HG02642 (cell line): ENCODE measurements around the gene B4GALNT4.
"Not testable (repeated sequence)": the region's sequence is repeated elsewhere in the genome, so short reads cannot be mapped to it uniquely, and the experiment has no call there.

Experiments
- ATAC-seq: cut with Tn5 transposase; IDR thresholded peaks from one replicate; pipeline ENCODE4 v1.9.1; 2021; ENCODE audit warnings: mild to moderate bottlenecking; ENCODE audit not compliant: unreplicated experiment, poor library complexity

The B4GALNT4 gene

DNA sequence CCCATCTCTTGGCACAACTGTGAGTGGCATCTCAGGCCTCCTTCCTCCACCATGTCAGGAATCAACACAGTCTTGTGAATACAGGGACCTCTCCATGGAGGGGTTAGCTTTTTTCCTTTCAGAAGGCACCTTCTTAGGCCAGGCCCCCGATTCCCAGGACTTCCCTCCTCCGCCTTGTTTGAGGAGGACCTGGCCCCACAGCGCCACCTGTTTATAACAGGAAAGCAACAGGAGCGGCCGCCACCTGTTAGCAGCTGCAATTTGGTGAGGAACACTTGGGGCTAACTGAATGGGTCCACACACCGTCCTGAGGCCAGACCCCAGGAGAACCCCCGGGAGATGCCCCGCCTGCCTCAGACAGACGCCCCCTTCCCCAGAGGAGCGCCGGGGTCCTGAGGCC lies 20.9 kb downstream of the B4GALNT4 start:
- ATAC-seq: no peak

DNA sequence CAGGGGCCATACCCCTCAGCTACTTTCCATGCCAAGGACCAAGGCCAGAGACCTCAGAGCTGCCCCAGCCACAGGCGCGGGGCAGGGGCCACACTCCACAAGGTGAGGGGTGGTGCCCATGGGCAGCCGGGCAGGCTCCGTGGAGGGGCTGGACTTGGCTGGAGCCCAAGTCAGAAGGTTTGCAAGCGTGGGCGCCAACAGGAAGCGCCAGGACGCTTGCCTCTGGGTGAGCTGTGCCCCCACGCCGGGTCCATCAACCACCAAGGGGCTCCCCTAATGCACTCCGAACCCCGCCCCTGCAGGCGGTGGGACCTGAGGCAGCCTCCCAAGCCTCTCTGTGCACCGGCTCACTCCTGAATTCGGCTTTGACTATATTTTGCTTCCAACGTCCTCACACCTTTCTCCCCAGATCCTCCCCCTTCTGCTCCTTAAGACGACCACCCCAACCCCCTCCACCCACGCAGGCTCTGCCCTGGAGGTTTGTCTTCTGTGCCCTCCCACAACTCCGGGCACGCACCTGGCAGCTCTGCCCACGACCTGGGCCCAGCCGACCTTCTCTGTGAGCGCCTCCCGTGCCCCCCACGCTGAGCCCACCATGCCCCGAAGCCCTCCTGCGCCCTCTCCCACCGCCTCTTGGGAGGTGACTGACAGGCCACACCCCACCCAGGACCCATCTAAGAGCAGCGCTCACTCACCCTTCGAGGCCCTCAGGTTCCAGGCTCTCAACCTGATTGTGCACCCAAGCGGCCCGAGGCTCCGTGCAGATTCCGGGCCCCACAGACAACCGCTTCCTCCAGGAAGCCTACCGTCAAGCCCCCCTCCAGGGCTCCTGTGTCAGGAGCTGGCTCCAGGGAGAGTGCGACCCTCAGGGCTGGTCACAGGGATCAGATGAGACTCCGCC lies 22.1 kb downstream of the B4GALNT4 start:
- ATAC-seq: no peak

DNA sequence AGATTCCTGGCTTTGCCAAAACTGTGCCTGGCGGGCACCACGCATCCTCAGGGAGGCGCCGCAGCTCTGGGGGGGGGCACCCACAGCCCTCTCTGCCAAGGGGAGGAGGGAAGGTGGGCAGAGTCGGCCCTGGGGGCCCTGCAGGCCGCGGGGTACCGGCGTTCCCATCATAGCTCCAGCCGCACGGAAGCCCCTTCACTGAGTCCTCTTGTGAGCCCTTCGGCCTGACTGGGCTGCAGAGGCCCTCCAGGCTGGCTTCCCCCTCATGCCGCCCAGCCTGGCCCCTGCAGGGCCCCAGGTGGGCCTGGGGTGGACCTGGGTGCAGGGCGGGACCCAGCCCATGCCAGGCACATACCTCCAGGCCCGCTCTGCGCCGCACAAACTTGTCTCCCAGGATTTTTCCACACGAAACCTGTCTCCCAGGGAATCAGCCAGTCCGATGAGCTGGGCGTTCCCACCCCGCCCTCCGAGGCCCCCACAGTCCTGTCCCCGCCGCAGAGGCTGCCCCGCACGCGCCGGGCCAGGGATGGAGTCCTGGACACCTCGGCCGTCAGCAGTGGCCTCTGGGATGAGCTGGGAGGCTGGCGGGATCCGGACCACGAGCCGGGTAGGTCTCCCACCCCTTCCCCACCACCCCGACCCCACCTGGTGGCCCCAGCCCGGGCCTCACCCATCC lies 22.9 kb downstream of the B4GALNT4 start:
- ATAC-seq: no peak

DNA sequence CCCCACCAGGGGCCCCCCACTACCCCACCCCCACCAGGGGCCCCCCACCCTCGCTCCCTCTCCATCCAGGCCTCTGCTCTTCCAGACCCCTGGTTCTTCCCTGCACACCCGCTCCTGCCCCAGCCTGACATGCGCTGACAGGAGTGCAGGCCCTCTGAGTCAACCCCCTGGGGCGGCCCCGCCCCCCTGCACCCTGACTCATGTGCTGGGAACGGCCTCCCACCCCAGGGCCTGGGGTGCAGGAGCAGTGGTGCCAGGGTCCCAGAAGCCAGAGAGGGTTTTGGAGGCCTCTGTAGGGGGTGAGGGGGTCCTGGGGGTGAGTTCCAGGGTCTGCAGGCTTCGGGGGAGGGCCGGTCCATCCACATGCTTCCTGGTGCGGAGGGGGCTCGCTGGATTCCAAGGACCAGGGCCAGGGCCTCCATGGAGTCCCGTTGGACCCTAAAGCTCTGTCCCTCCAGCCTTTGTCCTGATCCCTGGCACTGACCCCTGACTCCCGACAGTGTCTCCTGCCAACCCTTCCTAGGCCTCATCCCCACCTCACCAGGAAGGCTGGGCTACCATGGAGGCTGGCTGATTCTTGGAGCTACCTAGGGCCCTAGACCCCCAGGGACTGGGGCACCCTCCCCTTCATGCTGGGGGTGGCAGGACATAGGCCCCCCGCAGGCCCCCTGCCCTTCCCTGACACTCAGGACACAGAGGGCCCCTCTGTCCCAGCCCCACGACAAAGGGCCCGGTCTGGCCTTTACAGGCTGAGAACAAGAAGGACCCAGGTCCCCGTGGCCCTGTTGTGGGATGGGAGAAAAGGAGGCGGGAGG lies 24.1 kb downstream of the B4GALNT4 start:
- no peak for ATAC-seq

DNA sequence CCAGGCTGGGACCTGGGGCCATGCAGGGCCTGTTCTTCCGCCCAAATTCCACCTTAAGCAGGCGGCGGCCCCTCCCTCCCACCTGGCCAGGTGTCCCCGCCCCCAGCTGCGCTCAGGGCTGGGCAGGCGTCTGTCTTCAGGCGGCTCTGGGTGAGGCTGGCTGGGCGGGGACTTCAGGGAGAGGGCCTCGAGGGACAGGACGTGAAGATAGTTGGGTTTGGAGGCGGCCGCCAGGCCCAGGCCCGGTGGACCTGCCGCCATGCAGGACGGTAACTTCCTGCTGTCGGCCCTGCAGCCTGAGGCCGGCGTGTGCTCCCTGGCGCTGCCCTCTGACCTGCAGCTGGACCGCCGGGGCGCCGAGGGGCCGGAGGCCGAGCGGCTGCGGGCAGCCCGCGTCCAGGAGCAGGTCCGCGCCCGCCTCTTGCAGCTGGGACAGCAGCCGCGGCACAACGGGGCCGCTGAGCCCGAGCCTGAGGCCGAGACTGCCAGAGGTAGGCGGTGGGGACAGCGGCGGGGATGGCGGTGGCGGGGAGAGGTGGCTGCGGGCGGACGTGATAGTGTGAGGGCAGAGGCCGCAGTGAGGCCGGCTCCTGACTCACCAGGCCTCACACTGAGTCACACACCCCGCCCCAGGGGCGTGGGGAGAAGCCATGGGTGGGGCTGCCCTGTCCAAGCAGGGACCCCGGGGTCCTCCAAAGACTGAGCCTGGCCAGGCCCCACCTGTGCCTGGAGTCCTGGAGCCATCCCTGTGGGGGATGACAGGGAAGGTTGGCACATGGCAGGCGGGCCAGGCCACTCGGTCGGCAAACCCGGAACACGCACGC lies 24.9 kb downstream of the B4GALNT4 start, which contains the start of gene PKP3:
PKP3 (plus strand) TSS at position 176 of the 824 bp plus-strand sequence; CDS start at position 260, 84 bp downstream.
- ATAC-seq: no peak

DNA sequence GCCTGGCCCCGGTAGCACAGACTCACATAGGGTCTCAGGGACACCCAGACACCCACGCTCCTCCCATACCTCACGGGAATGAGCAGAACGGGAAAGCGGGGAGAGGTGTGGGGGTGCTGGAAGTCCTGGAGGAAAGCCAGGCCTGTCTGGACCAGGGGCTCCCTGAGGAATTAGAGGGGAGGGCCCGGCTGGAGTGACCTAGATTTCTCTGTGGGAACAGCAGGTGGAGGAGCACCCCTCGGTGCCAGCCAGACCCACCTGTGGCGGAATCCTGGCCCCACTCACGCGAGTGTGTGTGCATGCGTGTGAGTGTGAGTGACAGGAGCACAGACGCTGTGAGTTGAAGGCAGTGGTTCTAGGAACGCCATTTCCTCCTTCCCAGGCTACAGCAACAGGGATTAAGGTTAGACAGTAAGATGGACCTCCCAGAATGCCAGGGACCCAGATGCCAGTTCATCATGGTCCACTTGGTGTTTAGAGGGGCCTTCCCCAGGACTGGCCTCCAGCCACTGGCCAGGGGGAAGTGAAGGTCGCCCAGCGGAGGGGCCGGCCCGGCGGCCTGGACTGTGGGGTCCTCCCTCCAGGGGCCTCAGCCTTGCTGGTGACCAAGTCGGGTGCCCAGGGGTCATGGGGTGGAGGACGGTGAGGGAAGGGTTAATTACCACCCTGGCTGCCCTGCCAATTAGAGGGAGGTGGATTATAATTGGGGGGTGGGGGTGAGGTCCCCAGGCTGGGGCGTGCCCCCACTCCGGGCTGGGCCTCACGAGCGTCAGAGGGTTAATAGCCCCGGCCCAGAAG lies 25.8 kb downstream of the B4GALNT4 start:
- no peak for ATAC-seq

DNA sequence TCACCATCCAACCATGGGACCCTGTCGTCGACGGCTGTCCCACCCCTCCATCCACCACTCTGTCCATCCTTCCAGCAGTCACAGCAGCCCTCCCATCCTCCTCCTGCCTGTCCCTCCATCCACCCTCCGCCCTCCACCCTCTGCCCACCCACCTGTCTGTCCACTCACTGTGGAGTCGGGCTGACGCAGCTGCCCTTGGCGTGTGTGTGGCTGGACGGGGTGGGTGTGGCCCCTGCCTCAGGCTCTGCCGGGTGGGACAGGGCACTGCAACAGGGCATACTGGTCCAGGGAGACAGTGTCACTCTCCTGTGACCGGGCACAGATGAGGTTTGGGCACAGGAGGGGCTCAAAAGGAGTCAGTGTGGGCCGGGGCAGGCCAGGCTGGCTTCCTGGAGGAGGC lies 26.6 kb downstream of the B4GALNT4 start:
- no peak for ATAC-seq

DNA sequence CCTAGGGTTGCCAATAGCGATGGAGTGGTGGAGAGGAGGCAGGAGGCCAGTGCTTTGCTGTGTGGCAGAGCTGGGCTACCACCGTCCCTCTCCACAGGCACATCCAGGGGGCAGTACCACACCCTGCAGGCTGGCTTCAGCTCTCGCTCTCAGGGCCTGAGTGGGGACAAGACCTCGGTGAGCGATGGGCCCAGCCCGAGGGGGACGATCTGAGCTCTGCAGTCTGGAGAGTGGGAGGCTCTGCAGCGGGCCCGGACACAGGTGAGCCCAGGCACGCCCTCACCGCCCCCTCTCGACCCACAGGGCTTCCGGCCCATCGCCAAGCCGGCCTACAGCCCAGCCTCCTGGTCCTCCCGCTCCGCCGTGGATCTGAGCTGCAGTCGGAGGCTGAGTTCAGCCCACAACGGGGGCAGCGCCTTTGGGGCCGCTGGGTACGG lies 27.2 kb downstream of the B4GALNT4 start:
- ATAC-seq: no peak

DNA sequence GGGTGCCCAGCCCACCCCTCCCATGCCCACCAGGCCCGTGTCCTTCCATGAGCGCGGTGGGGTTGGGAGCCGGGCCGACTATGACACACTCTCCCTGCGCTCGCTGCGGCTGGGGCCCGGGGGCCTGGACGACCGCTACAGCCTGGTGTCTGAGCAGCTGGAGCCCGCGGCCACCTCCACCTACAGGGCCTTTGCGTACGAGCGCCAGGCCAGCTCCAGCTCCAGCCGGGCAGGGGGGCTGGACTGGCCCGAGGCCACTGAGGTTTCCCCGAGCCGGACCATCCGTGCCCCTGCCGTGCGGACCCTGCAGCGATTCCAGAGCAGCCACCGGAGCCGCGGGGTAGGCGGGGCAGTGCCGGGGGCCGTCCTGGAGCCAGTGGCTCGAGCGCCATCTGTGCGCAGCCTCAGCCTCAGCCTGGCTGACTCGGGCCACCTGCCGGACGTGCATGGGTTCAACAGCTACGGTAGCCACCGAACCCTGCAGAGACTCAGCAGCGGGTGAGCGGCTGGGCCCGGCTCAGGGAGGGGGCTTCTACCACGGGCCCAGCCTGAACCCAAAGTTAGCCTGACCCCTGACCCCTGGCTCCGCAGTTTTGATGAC lies 27.7 kb downstream of the B4GALNT4 start:
- no peak for ATAC-seq

DNA sequence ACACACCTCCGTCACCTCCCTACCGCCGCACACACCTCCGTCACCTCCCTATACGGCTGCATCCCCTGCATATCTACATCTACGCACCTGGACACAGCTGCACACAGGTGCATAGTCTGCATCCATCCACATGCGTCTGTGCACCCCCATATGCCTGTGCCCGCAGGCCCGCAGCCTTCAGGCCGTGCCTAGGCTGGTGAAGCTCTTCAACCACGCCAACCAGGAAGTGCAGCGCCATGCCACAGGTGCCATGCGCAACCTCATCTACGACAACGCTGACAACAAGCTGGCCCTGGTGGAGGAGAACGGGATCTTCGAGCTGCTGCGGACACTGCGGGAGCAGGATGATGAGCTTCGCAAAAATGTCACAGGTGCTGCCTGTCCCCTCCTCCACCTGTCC lies 29.5 kb downstream of the B4GALNT4 start:
- no peak for ATAC-seq

DNA sequence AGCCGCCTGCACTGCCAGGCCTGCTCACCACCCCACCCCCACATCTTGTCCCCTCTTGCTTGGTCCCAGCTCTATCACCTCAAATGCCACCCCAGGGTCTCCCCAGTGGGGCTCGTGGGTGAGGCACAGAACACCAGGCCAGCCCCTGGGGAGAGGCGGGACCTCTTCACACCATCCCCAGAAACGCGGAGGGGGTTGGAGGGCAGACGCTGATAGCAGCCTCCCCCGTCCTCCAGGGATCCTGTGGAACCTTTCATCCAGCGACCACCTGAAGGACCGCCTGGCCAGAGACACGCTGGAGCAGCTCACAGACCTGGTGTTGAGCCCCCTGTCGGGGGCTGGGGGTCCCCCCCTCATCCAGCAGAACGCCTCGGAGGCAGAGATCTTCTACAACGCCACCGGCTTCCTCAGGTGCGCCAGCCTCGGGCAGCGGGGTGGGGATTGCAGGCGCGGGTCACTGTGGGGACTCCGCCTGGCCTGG lies 30.5 kb downstream of the B4GALNT4 start:
- no peak for ATAC-seq

DNA sequence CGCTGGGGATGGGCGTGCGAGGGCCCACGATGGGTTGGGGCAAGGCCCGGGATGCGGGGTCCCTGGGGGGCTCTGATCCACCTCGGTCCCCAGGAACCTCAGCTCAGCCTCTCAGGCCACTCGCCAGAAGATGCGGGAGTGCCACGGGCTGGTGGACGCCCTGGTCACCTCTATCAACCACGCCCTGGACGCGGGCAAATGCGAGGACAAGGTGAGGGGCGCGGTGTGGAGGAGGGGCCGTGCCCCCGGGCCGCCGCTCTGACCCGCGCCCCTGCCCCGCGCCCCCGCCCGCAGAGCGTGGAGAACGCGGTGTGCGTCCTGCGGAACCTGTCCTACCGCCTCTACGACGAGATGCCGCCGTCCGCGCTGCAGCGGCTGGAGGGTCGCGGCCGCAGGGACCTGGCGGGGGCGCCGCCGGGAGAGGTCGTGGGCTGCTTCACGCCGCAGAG lies 31.0 kb downstream of the B4GALNT4 start:
- ATAC-seq: no peak

DNA sequence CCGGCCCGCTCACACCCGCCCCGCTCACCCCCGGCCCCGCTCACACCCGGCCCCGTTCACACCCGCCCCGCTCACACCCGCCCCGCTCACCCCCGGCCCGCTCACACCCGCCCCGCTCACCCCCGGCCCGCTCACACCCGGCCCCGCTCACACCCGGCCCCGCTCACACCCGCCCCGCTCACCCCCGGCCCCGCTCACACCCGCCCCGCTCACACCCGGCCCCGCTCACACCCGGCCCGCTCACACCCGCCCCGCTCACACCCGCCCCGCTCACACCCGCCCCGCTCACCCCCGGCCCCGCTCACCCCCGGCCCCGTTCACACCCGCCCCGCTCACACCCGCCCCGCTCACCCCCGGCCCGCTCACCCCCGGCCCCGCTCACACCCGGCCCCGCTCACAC lies 31.9 kb downstream of the B4GALNT4 start:
- ATAC-seq: not testable (repeated sequence)

DNA sequence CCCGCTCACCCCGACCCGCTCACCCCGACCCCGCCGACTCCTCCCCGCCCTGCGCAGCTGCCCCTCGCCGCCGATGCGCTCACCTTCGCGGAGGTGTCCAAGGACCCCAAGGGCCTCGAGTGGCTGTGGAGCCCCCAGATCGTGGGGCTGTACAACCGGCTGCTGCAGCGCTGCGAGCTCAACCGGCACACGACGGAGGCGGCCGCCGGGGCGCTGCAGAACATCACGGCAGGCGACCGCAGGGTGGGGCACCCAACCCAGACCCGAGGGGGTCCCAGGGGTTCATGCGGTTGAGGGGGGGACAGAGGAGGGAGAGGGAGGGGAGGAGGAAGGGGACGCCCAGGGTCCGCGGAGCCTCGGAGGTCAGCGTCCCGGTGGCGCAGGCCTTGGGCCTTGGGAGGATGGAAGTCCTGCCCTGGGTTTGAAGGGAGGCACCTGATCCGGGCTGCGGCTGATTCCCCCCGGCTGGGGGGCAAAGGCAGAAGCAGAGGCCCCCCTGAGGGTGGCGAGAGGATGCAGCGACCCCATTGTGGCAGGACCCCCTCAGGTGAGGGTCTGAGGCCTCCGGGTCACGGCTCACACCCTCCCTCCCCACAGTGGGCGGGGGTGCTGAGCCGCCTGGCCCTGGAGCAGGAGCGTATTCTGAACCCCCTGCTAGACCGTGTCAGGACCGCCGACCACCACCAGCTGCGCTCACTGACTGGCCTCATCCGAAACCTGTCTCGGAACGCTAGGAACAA lies 33.9 kb downstream of the B4GALNT4 start:
- ATAC-seq: no peak

DNA sequence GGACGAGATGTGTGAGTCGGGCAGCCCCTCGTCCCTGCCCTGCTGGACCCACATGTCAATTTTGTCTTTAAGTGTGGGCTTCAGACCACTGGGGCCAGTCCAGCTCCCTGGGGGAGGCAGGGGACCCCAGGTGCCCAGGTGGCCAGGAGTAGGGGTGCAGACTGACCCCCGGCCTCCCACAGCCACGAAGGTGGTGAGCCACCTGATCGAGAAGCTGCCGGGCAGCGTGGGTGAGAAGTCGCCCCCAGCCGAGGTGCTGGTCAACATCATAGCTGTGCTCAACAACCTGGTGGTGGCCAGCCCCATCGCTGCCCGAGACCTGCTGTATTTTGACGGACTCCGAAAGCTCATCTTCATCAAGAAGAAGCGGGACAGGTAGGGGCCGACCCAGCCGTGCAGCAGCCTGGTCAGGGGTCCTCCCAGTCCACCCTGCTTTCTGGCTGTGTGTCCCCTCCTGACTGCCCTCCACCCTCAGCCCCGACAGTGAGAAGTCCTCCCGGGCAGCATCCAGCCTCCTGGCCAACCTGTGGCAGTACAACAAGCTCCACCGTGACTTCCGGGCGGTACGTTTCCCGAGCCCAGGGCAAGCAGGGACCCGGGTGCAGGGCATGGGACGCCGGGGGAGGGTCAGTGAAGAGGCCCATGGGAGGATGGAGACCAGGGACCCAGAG lies 34.6 kb downstream of the B4GALNT4 start:
- no peak for ATAC-seq

DNA sequence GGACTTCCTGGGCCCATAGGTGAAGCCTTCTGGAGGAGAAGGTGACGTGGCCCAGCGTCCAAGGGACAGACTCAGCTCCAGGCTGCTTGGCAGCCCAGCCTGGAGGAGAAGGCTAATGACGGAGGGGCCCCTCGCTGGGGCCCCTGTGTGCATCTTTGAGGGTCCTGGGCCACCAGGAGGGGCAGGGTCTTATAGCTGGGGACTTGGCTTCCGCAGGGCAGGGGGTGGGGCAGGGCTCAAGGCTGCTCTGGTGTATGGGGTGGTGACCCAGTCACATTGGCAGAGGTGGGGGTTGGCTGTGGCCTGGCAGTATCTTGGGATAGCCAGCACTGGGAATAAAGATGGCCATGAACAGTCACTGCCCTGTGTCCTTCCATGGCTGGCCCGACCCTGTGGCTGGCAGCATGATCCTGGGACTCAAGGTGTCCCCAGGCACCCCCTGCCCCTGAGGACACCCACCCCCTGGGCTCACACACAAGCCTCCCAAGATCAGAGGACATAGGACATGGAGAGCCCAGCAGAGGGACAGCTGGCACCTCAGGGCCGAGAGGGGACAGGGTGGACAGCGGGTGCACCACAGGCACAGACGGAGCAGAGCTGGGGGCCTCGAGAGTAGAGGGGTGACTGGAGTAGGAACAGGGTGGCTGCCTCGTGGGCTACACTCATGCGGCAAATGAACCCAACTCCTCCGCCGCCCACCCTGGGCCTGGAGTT lies 35.4 kb downstream of the B4GALNT4 start:
- ATAC-seq: no peak
